Activated T-cell treated with anti-CD3 and anti-CD28 coated beads, Interleukin-2, amount 50 U/mL, for 24 hours (primary cell): ENCODE measurements around the gene LASP1.
"Not testable (repeated sequence)": the region's sequence is repeated elsewhere in the genome, so short reads cannot be mapped to it uniquely, and the experiment has no call there.

Experiments used
- DNase-seq: peaks from one replicate; pipeline ENCODE4 v3.0.0-alpha.2; 2020
- H3K27ac Mint-ChIP-seq: 2 replicates; pipeline ENCODE4 v1.8.0; 2020; ENCODE audit warnings: mild to moderate bottlenecking, mixed read lengths
- H3K27me3 Mint-ChIP-seq: 2 replicates; pipeline ENCODE4 v1.8.0; 2020; ENCODE audit warnings: mixed read lengths
- H3K36me3 Mint-ChIP-seq: 2 replicates; pipeline ENCODE4 v1.8.0; 2020; ENCODE audit warnings: low read depth, mixed read lengths
- H3K4me1 Mint-ChIP-seq: 2 replicates; pipeline ENCODE4 v1.8.0; 2020; ENCODE audit warnings: low read depth, mixed read lengths
- H3K4me3 Mint-ChIP-seq: 2 replicates; pipeline ENCODE4 v1.8.0; 2020; ENCODE audit warnings: mild to moderate bottlenecking, moderate library complexity, mixed read lengths
- H3K9me3 Mint-ChIP-seq: 2 replicates; pipeline ENCODE4 v1.8.0; 2020; ENCODE audit warnings: mixed read lengths

Gene LASP1

GRCh38 chr17:38947189-38947588, 77.3 kb downstream of the LASP1 start:
- no peak overlapping the region for H3K27ac Mint-ChIP-seq
- H3K9me3 Mint-ChIP-seq: no peaks in the 10 kb centered on the region
- no peaks in the 10 kb centered on the region for H3K36me3 Mint-ChIP-seq
- DNase-seq: no peak
- no peaks in the 10 kb centered on the region for H3K27me3 Mint-ChIP-seq
- H3K4me1 Mint-ChIP-seq: peaks cover 5% of the 10 kb centered on the region
- no peak overlapping the region for H3K4me3 Mint-ChIP-seq

DNA sequence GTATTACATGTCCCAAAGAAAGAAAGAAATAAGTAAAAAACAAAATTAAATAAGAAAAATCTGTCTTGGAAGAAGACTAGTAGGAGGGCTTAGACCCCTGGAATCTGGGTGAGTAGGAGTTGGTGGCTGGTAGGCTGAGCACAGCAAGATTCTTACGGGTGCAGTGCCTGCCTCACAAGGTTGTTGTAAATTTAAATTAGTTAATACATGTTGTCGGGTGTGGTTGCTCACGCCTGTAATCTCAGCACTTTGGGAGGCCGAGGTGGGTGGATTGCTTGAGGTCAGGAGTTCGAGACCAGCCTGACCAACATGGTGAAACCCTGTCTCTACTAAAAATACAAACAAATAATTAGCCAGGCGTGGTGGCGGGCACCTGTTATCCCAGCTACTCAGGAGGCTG, 83.9 kb downstream of the LASP1 start:
- H3K27me3 Mint-ChIP-seq, H3K27ac Mint-ChIP-seq, H3K36me3 Mint-ChIP-seq, DNase-seq, H3K9me3 Mint-ChIP-seq, H3K4me3 Mint-ChIP-seq: not testable (repeated sequence)
- peaks cover 11% of the 10 kb centered on the region for H3K4me1 Mint-ChIP-seq

DNA sequence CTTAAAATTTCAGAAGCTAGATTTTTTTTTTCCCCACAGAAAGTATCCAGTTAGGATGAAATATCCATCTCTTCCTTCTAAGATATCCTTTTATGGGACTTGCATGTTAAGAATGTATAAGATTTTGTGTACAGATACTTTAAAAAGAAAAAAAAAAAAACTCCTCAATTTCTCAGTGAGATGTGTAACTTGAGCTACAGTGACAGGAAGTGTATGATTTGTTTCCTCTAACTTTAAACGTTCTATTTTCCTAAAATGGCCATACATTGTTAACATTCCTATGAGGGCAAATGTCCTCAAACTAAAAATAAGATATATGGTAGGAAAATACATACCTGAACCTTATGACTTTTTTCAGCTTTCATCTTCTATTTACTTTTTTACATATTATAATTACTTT, 88.5 kb downstream of the LASP1 start:
- Mint-ChIP-seq H3K4me3 (no peak overlapping the region), H3K27me3 (no peaks in the 10 kb centered on the region), H3K36me3 (no peaks in the 10 kb centered on the region), H3K27ac (no peak overlapping the region), H3K4me1 (peaks cover 31% of the 10 kb centered on the region), H3K9me3 (no peaks in the 10 kb centered on the region)
- no peak for DNase-seq

DNA sequence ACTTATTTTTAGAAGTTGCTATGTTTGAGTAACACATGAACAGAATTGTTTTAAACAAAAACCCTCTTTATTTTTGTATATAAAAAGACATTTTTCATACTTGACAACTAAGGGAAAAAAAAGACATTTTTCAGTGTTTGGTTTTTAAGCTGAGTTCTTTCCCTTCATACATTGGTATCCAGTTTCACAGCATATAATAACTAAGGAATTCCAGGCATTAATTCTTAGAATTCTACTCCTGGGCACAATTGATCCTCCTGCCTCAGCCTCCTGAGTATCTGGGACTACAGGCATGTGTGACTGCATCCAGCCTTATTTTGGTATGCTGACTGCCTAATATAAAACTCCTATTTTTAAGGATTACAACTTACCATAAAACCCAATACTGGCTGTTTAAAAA, 88.9 kb downstream of the LASP1 start:
- Mint-ChIP-seq H3K4me1 (peaks cover 31% of the 10 kb centered on the region), H3K36me3 (no peaks in the 10 kb centered on the region), H3K4me3 (no peak overlapping the region), H3K27ac (peak overlapping the region; percentile 22), H3K27me3 (no peaks in the 10 kb centered on the region), H3K9me3 (no peaks in the 10 kb centered on the region)
- no peak for DNase-seq

- DNase-seq: no peak
- no peak overlapping the region for H3K27ac Mint-ChIP-seq
- H3K9me3 Mint-ChIP-seq: no peaks in the 10 kb centered on the region
- no peaks in the 10 kb centered on the region for H3K27me3 Mint-ChIP-seq
- peaks cover 31% of the 10 kb centered on the region for H3K4me1 Mint-ChIP-seq
- no peaks in the 10 kb centered on the region for H3K36me3 Mint-ChIP-seq
- no peak overlapping the region for H3K4me3 Mint-ChIP-seq
Observed at GRCh38 chr17:38959508-38959907, 89.7 kb downstream of the LASP1 start.

DNA sequence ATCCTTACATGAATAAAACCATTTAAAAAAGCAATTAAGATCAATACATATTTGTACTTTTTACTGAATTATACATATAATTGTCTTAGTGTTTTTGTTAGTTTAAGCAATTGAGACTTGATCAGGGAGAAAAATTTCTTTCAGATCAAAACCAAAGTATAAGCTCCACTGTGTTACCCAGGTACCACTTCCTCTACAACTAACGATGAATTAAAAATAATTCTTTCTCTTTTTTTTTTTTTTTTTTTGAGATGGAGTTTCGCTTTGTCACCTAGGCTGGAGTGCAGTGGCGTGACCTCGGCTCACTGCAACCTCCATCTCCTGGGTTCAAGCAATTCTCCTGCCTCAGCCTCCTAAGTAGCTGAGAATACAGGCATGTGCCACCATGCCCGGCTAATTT, 90.5 kb downstream of the LASP1 start:
- no peak overlapping the region for H3K27ac Mint-ChIP-seq
- H3K4me3 Mint-ChIP-seq: no peak overlapping the region
- DNase-seq: no peak

DNA sequence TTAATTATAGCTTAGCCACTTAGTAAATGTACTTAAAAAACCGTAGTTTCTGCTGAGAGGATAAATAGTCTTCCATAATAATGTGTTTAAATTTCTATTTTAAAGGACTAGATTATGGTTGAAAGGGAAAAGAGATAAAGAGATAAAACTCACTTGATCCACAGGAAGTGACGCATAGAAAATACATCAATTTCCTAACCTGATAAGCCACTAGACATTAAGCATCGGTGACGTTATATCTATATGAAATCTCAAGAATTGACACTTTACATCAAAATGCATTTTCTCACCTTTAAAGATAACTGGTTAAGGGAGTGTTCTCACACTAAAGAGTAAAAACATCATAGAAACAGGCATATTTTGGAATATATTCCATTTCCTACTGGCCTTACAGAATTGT, 91.6 kb downstream of the LASP1 start:
- Mint-ChIP-seq H3K4me3 (no peak overlapping the region), H3K27me3 (no peaks in the 10 kb centered on the region), H3K9me3 (no peaks in the 10 kb centered on the region), H3K4me1 (peaks cover 31% of the 10 kb centered on the region), H3K36me3 (no peaks in the 10 kb centered on the region), H3K27ac (no peak overlapping the region)
- DNase-seq: no peak

More for the DNA sequence above, 90.5 kb downstream of the LASP1 start:
- peaks cover 31% of the 10 kb centered on the region for H3K4me1 Mint-ChIP-seq
- H3K36me3 Mint-ChIP-seq: no peaks in the 10 kb centered on the region
- H3K27me3 Mint-ChIP-seq: no peaks in the 10 kb centered on the region
- no peaks in the 10 kb centered on the region for H3K9me3 Mint-ChIP-seq

GRCh38 chr17:38967290-38967738, 97.5 kb downstream of the LASP1 start, which contains the start of gene FBXO47:
Gene FBXO47 (minus strand): TSS chr17:38967403. CDS start chr17:38963025, 4,378 bp downstream.
- H3K27me3 Mint-ChIP-seq: no peaks in the 10 kb centered on the region
- H3K4me1 Mint-ChIP-seq: peaks cover 17% of the 10 kb centered on the region
- peak; percentile 84 for DNase-seq
- H3K36me3 Mint-ChIP-seq: no peaks in the 10 kb centered on the region
- peak within 1 kb of the TSS; percentile 70 for H3K4me3 Mint-ChIP-seq
- no peaks in the 10 kb centered on the region for H3K9me3 Mint-ChIP-seq
- peak within 1 kb of the TSS; percentile 89 for H3K27ac Mint-ChIP-seq

DNA sequence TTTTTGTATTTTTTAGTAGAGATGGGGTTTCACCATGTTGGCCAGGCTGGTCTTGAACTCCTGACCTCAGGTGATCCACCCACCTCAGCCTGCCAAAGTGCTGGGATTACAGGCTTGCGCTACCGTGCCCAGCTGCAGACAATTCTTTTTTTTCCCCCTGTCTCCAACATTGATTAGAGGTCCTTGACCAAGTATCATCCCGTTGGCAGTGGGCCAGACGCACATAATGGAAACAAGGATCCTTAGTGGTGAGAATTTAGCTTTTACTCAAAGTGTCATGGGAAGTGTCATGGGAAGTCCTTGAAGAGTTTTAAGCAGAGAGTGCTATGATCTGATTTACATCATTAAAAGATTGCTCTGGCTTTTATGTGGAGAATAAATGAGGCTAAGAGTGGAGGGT, 99.4 kb downstream of the LASP1 start:
- no peak overlapping the region for H3K27ac Mint-ChIP-seq
- no peaks in the 10 kb centered on the region for H3K36me3 Mint-ChIP-seq
- no peak for DNase-seq
- H3K4me1 Mint-ChIP-seq: peaks cover 17% of the 10 kb centered on the region
- H3K27me3 Mint-ChIP-seq: no peaks in the 10 kb centered on the region
- H3K9me3 Mint-ChIP-seq: no peaks in the 10 kb centered on the region
- no peak overlapping the region for H3K4me3 Mint-ChIP-seq

DNA sequence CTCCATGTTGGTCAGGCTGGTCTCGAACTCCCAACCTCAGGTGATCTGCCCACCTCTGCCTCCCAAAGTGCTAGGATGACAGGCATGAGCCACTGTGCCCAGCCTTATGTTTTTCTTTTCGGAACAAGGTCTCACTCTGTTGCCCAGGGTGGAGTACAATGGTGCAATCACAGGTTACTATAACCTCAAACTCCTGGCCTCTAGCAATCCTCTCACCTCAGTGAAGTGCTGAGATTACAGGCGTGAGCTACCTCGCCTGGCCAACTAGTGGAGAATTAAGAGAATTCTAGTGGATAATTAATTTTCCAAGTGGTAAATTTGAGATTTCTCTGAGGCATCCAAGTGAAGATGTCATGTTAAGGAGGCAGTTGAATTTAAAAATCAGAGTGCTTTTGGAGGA, 100.3 kb downstream of the LASP1 start:
- Mint-ChIP-seq H3K27me3 (no peaks in the 10 kb centered on the region), H3K9me3 (no peaks in the 10 kb centered on the region), H3K4me3 (no peak overlapping the region), H3K27ac (no peak overlapping the region), H3K4me1 (peaks cover 17% of the 10 kb centered on the region), H3K36me3 (no peaks in the 10 kb centered on the region)
- DNase-seq: no peak

- DNase-seq: no peak
- Mint-ChIP-seq H3K4me1 (peaks cover 18% of the 10 kb centered on the region), H3K27ac (no peak overlapping the region), H3K27me3 (no peaks in the 10 kb centered on the region), H3K36me3 (no peaks in the 10 kb centered on the region), H3K9me3 (no peaks in the 10 kb centered on the region), H3K4me3 (no peak overlapping the region)
Observed at GRCh38 chr17:38970804-38971203, 100.9 kb downstream of the LASP1 start.
